A673 (cell line): ENCODE results near the gene HSP90AB1.

Experiments
- EZH2 ChIP-seq: fragments of 200-600 bp; sonication (generic); IDR thresholded peaks from 2 replicates; pipeline ENCODE4 v1.6.1; 2017; ENCODE audit warnings: borderline replicate concordance, low read depth, mild to moderate bottlenecking, mixed read lengths, antibody characterized with exemption, low read length; ENCODE audit not compliant: poor library complexity, severe bottlenecking
- TF ChIP-seq, protein P1 (sequence below): fragments of 300-800, 200-600 bp; sonication (generic); conservative IDR thresholded peaks from 2 replicates; pipeline ENCODE4 v1.5.1; 2017; ENCODE audit warnings: low read depth, mild to moderate bottlenecking, antibody characterized with exemption, low read length, moderate library complexity, mixed read lengths

DNA sequence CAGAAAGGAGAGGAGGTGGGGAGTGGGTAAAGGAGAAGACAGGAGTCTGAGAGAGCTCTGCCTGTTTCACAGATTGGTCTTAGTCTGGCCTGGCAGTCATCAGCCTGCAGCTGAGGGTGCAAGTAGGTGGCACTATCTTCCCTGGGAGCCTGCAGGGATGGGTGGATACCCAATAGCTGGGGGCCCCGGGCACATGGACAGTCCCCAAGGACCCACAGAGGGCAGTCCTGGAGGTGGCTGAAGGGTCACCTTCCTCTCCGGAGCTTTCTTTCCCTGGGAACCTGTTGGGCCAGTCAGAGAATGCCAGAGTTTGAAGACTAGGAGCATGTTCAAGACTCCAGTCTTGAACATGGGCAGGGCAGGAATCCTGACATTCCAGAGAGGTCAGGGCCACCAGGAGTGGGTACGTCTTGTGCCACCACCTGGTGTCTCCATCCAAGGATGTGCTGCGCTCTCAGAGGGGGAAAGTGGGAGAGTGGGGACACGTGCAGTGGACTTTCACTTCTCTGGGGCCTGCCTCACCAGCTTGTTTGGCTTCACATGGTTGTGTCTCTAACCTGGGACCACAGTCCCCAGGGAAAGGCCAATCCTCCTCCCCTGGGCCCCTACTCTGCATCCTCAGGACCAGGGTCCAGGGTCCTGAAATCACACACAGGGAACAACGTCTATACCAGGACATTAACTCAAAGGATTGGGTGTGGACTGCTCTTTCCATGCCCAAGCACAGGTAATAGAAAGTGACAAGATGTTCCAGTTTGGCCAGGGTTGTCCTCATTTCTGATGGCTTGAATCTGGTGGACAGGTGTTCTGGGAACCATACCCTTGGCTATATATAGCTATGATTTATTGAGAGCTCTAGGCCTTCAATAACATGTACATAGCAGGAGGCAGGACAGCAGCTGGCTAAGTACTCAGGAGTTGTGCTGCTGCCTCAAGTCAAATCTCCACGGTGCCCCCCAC is 48.2 kb downstream of the HSP90AB1 start:
- TF ChIP-seq, protein P1, sequence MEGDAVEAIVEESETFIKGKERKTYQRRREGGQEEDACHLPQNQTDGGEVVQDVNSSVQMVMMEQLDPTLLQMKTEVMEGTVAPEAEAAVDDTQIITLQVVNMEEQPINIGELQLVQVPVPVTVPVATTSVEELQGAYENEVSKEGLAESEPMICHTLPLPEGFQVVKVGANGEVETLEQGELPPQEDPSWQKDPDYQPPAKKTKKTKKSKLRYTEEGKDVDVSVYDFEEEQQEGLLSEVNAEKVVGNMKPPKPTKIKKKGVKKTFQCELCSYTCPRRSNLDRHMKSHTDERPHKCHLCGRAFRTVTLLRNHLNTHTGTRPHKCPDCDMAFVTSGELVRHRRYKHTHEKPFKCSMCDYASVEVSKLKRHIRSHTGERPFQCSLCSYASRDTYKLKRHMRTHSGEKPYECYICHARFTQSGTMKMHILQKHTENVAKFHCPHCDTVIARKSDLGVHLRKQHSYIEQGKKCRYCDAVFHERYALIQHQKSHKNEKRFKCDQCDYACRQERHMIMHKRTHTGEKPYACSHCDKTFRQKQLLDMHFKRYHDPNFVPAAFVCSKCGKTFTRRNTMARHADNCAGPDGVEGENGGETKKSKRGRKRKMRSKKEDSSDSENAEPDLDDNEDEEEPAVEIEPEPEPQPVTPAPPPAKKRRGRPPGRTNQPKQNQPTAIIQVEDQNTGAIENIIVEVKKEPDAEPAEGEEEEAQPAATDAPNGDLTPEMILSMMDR = no peak
- TF ChIP-seq EZH2 = no peak
